Astrocyte (in vitro differentiated cells and primary cell): ENCODE results near the gene KERA. TPM values are rescaled to one million over a fixed set of nuclear protein-coding genes. Genes with fewer than 3 reads are reported as not detected.

Experiments used
- DNase-seq: peaks from one replicate; pipeline ENCODE4 v3.0.0-alpha.2; 2010; ENCODE audit warnings: low read depth
- FAIRE-seq: peaks from 2 replicates; lab custom pipeline; 2011; peaks lifted over from hg19 to GRCh38; lab: Jason Lieb, UNC
- H2AFZ ChIP-seq: 2 replicates; pipeline ENCODE4 v1.6.0; 2012; ENCODE audit warnings: low read depth, low read length, inconsistent platforms
- H3K27ac ChIP-seq: 2 replicates; pipeline ENCODE4 v1.5.1; 2011; ENCODE audit warnings: low read depth, low read length, inconsistent platforms
- H3K27me3 ChIP-seq: 2 replicates; pipeline ENCODE4 v1.6.0; 2011; ENCODE audit warnings: low read length, inconsistent platforms; ENCODE audit not compliant: insufficient read depth
- H3K36me3 ChIP-seq: 2 replicates; pipeline ENCODE4 v1.5.1; 2011; ENCODE audit warnings: low read length, inconsistent platforms; ENCODE audit not compliant: insufficient read depth
- H3K4me1 ChIP-seq: 2 replicates; pipeline ENCODE4 v1.5.1; 2011; ENCODE audit warnings: low read length, inconsistent platforms; ENCODE audit not compliant: insufficient read depth
- H3K4me2 ChIP-seq: 2 replicates; pipeline ENCODE4 v1.6.0; 2012; ENCODE audit warnings: low read length, inconsistent platforms
- H3K4me3 ChIP-seq: 2 replicates; pipeline ENCODE4 v1.5.1; 2011; ENCODE audit warnings: low read depth, mild to moderate bottlenecking, low read length, inconsistent platforms; ENCODE audit not compliant: insufficient read depth
- H3K79me2 ChIP-seq: 2 replicates; pipeline ENCODE4 v1.6.0; 2012; ENCODE audit warnings: mild to moderate bottlenecking, low read length, inconsistent platforms; ENCODE audit not compliant: insufficient read depth
- H3K9ac ChIP-seq: 2 replicates; pipeline ENCODE4 v1.6.0; 2012; ENCODE audit warnings: mild to moderate bottlenecking, low read length, inconsistent platforms
- H3K9me3 ChIP-seq: 2 replicates; pipeline ENCODE4 v1.5.1; 2012; ENCODE audit warnings: low read depth, mild to moderate bottlenecking, low read length, inconsistent platforms; ENCODE audit not compliant: insufficient read depth
- H4K20me1 ChIP-seq: 2 replicates; pipeline ENCODE4 v1.6.0; 2012; ENCODE audit warnings: low read length, inconsistent platforms; ENCODE audit not compliant: insufficient read depth
- H3K27ac Mint-ChIP-seq: one replicate; pipeline ENCODE4 v1.8.0; 2021; ENCODE audit warnings: mild to moderate bottlenecking, mixed read lengths; ENCODE audit not compliant: unreplicated experiment
- H3K27me3 Mint-ChIP-seq: one replicate; pipeline ENCODE4 v1.8.0; 2021; ENCODE audit warnings: low read depth, mixed read lengths; ENCODE audit not compliant: unreplicated experiment
- H3K36me3 Mint-ChIP-seq: one replicate; pipeline ENCODE4 v1.8.0; 2021; ENCODE audit warnings: low read depth, mixed read lengths; ENCODE audit not compliant: unreplicated experiment
- H3K4me1 Mint-ChIP-seq: one replicate; pipeline ENCODE4 v1.8.0; 2021; ENCODE audit warnings: low read depth, mixed read lengths; ENCODE audit not compliant: unreplicated experiment
- H3K4me3 Mint-ChIP-seq: one replicate; pipeline ENCODE4 v1.8.0; 2021; ENCODE audit warnings: mild to moderate bottlenecking, moderate library complexity, mixed read lengths; ENCODE audit not compliant: unreplicated experiment
- H3K9me3 Mint-ChIP-seq: one replicate; pipeline ENCODE4 v1.8.0; 2021; ENCODE audit warnings: mild to moderate bottlenecking, mixed read lengths; ENCODE audit not compliant: unreplicated experiment
- EZH2 ChIP-seq: IDR thresholded peaks from 2 replicates; pipeline ENCODE4 v1.6.1; 2012; ENCODE audit warnings: mild to moderate bottlenecking, low read length, inconsistent platforms; ENCODE audit not compliant: insufficient read depth
- total RNA-seq: library from RNA; stranded (reverse); gene quantifications from 2 replicates; pipeline ENCODE4 v1.2.1, GENCODE V29; 2021
- TF ChIP-seq, protein P1 (sequence below): IDR thresholded peaks from 2 replicates; pipeline ENCODE4 v1.5.1; 2011; ENCODE audit warnings: low read depth, mild to moderate bottlenecking, inconsistent platforms, low read length, moderate library complexity; ENCODE audit not compliant: insufficient read depth

Gene KERA
- total RNA-seq, 1 donor from 2014 or later, result not detected

DNA sequence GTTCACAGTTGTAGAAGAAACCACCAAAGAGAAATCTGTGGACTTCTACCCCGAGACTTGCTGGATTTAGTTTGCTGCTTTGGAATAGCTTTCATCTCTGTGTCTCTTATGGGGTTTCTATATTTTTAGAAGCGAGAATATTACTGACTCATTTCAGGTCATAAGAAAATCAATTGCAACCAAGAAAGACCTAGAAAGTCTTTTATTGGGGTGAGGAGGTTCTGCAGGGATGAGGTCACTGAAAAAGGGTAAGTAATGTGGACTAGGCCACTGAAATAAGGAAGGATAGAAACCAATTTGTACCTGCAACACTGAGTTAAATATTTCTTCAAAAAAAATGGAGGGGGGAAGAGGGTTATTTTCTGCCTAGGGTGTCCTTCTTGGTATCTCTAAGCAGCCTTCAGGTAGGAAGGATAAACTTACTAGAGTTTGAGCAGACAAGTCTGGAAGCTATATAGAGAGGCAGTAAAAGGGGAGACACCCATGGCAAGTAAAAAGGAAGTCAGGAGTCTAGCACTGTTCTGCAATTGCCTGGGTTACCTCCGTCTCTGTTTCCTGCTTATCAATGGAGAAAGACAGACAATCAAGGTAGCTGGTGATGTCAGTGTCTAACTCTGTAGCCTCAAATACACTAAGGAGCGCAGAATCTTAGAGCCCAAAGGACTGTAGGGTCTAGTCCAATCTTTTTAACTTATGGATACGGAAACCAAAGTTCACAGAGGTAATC, 19.6 kb upstream of the KERA start:
- TF ChIP-seq, protein P1, sequence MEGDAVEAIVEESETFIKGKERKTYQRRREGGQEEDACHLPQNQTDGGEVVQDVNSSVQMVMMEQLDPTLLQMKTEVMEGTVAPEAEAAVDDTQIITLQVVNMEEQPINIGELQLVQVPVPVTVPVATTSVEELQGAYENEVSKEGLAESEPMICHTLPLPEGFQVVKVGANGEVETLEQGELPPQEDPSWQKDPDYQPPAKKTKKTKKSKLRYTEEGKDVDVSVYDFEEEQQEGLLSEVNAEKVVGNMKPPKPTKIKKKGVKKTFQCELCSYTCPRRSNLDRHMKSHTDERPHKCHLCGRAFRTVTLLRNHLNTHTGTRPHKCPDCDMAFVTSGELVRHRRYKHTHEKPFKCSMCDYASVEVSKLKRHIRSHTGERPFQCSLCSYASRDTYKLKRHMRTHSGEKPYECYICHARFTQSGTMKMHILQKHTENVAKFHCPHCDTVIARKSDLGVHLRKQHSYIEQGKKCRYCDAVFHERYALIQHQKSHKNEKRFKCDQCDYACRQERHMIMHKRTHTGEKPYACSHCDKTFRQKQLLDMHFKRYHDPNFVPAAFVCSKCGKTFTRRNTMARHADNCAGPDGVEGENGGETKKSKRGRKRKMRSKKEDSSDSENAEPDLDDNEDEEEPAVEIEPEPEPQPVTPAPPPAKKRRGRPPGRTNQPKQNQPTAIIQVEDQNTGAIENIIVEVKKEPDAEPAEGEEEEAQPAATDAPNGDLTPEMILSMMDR, result no peak
- TF ChIP-seq EZH2, result no peak
- H3K4me1 Mint-ChIP-seq, result peaks cover 4% of the 10 kb centered on the region
- H3K27me3 Mint-ChIP-seq, result no peaks in the 10 kb centered on the region
- H3K4me3 Mint-ChIP-seq, result no peak overlapping the region
- H3K27ac Mint-ChIP-seq, result no peak overlapping the region
- H3K27ac ChIP-seq, result no peak overlapping the region
- no peak overlapping the region for H3K9ac ChIP-seq
- H3K36me3 Mint-ChIP-seq, result no peaks in the 10 kb centered on the region
- DNase-seq (no peak), FAIRE-seq (no peak)
- H2AFZ ChIP-seq, result no peak overlapping the region
- no peaks in the 10 kb centered on the region for H4K20me1 ChIP-seq
- no peak overlapping the region for H3K4me2 ChIP-seq
- no peaks in the 10 kb centered on the region for H3K9me3 Mint-ChIP-seq
- no peaks in the 10 kb centered on the region for H3K27me3 ChIP-seq
- no peak overlapping the region for H3K4me3 ChIP-seq
- H3K36me3 ChIP-seq, result no peaks in the 10 kb centered on the region
- no peaks in the 10 kb centered on the region for H3K79me2 ChIP-seq
- no peaks in the 10 kb centered on the region for H3K4me1 ChIP-seq
- no peaks in the 10 kb centered on the region for H3K9me3 ChIP-seq

DNA sequence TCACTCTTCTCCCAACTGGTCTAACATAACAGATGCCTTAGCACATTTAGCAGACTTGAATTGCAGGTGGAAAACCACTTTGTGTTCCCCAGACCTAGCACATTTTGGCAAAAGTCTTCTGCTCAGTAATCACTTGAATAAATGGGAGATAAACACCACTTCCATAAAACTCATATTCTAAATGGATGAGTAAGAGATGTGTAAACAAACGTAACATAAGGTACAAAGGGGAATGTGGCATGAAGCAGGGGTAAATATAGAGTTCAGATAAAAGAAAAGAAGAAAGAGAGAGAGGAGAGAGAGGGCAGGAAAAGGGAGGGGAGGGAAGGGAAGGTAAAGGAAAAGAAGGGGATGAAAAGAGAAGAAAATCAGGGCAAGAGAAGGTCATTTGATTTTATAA, 17.0 kb upstream of the KERA start:
- FAIRE-seq (no peak), DNase-seq (no peak)
- H3K27me3 ChIP-seq, result no peaks in the 10 kb centered on the region
- no peak overlapping the region for H2AFZ ChIP-seq
- Mint-ChIP-seq H3K27me3 (no peaks in the 10 kb centered on the region), H3K4me3 (no peak overlapping the region), H3K4me1 (peaks cover 4% of the 10 kb centered on the region), H3K9me3 (no peaks in the 10 kb centered on the region), H3K27ac (no peak overlapping the region), H3K36me3 (no peaks in the 10 kb centered on the region)
- H3K4me2 ChIP-seq, result no peak overlapping the region
- TF ChIP-seq, protein P1, result no peak
- no peak overlapping the region for H3K9ac ChIP-seq
- no peaks in the 10 kb centered on the region for H3K36me3 ChIP-seq
- no peaks in the 10 kb centered on the region for H3K4me1 ChIP-seq
- no peak overlapping the region for H3K4me3 ChIP-seq
- no peaks in the 10 kb centered on the region for H4K20me1 ChIP-seq
- H3K79me2 ChIP-seq, result no peaks in the 10 kb centered on the region
- no peak overlapping the region for H3K27ac ChIP-seq
- H3K9me3 ChIP-seq, result no peaks in the 10 kb centered on the region

DNA sequence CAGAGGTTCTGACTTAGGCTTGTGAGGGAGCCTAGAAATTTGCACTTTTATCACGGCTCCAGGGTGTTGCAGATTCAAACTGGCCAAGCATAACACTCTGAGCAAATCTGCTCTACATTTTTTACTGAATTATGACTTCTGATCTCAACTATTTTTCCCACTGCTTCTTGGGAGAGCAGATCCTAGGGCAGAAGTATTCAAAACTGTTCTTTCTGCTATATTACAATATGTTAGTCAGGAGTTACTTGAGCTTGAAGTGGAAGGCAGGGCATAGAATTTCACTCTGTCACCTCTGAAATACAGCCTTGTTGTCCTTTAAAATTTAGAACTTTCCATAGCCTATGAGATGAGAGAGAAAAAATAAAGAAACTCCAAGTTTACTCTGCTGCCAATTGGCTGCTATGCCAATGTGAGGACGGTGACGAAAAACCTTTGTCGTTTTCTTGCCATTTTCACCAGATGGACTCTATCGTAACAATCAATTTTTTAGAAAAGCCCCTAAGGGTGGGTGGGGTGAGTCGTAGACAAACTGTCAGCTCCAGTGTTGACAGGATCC, 16.4 kb upstream of the KERA start:
- no peak overlapping the region for H3K4me3 Mint-ChIP-seq
- no peaks in the 10 kb centered on the region for H3K4me1 ChIP-seq
- no peaks in the 10 kb centered on the region for H3K36me3 Mint-ChIP-seq
- H4K20me1 ChIP-seq, result no peaks in the 10 kb centered on the region
- no peaks in the 10 kb centered on the region for H3K79me2 ChIP-seq
- H3K4me1 Mint-ChIP-seq, result peaks cover 4% of the 10 kb centered on the region
- H3K9me3 Mint-ChIP-seq, result no peaks in the 10 kb centered on the region
- TF ChIP-seq, protein P1, result no peak
- TF ChIP-seq EZH2, result no peak
- no peaks in the 10 kb centered on the region for H3K27me3 ChIP-seq
- H3K27ac Mint-ChIP-seq, result no peak overlapping the region
- DNase-seq (peak; percentile 22), FAIRE-seq (no peak)
- H3K9me3 ChIP-seq, result no peaks in the 10 kb centered on the region
- H3K36me3 ChIP-seq, result no peaks in the 10 kb centered on the region
- H3K9ac ChIP-seq, result no peak overlapping the region
- no peaks in the 10 kb centered on the region for H3K27me3 Mint-ChIP-seq
- H3K27ac ChIP-seq, result no peak overlapping the region
- H3K4me3 ChIP-seq, result no peak overlapping the region
- no peak overlapping the region for H2AFZ ChIP-seq
- H3K4me2 ChIP-seq, result no peak overlapping the region
